Sigmoid colon (tissue), 7 donors: ENCODE measurements around the gene KRT72. TPM values are rescaled to one million over a fixed set of nuclear protein-coding genes. Genes with fewer than 3 reads are reported as not detected.

Source experiments
- DNase-seq: peaks from one replicate; pipeline ENCODE4 v3.0.0-alpha.2; 2019
- H3K27ac ChIP-seq, 4 donors: fragments of 200-600 bp; sonication (generic); one replicate each; pipeline ENCODE4 v1.5.1; 2016 to 2019; ENCODE audit warnings: mild to moderate bottlenecking in 1 of 4
- H3K27me3 ChIP-seq, 3 donors: fragments of 200-600 bp; sonication (generic); one replicate each; pipeline ENCODE4 v1.5.1; 2019; ENCODE audit warnings: mild to moderate bottlenecking in 1 of 3
- H3K36me3 ChIP-seq, 4 donors: fragments of 200-600 bp; sonication (generic); one replicate each; pipeline ENCODE4 v1.5.1; 2016 to 2019
- H3K4me1 ChIP-seq, 4 donors: fragments of 200-600 bp; sonication (generic); one replicate each; pipeline ENCODE4 v1.5.1; 2017 to 2019
- H3K4me3 ChIP-seq, 4 donors: fragments of 200-600 bp; sonication (generic); one replicate each; pipeline ENCODE4 v1.5.1; 2017 to 2019; ENCODE audit warnings: mild to moderate bottlenecking in 2 of 4, moderate library complexity in 1 of 4
- H3K9me3 ChIP-seq, 4 donors: fragments of 200-600 bp in 3 of 4; sonication (generic) in 3 of 4; one replicate each; pipeline versions ENCODE4 v1.5.1 to v1.6.1; 2013 to 2019
- EP300 ChIP-seq, 4 donors: sonication (generic); formaldehyde crosslinking; IDR thresholded peaks; one replicate each; pipeline ENCODE4 v1.6.1; 2017; ENCODE audit warnings: antibody characterized with exemption in 4 of 4
- POLR2A ChIP-seq, 2 donors: fragments of 450-650 bp; IDR thresholded peaks; one replicate each; pipeline ENCODE4 v1.6.1; 2016; ENCODE audit warnings: antibody characterized with exemption in 2 of 2, mild to moderate bottlenecking in 2 of 2, moderate library complexity in 2 of 2
- POLR2AphosphoS5 ChIP-seq, 4 donors: sonication (generic); formaldehyde crosslinking; IDR thresholded peaks; one replicate each; pipeline ENCODE4 v1.6.1; 2017; ENCODE audit warnings: antibody characterized with exemption in 4 of 4
- WGBS, 2 donors: extraction: QIAGEN DNeasy Blood & Tissue Kit; methylation state at CpG; one replicate each; pipeline ENCODE4 v1.1.7; 2013; 5-methylcytosine and 5-hydroxymethylcytosine counted together
- intact Hi-C: fragments of 100-400 bp; cut with DNase I; formaldehyde crosslinking; loops from one replicate; pipeline ENCODE4 v1.15.1; 2023
- polyA plus RNA-seq, 3 donors: library from polyadenylated mRNA; stranded (reverse); fragments of 200-250 nt; gene quantifications; one replicate each; pipeline ENCODE4 v1.2.3, GENCODE V29; 2013
- total RNA-seq, 4 donors: library from RNA; depleted of rRNA; stranded (reverse); fragments of >200 nt; gene quantifications; one replicate each; pipeline ENCODE4 v1.1.0, GENCODE V29; 2016
- TF ChIP-seq, protein P1 (sequence below), 4 experiments: fragments of 450-650 bp in 3 of 4; fragments of 200-600 bp in 1 of 4; IDR thresholded peaks; one replicate each; pipeline ENCODE4 v1.5.1; 2016 to 2019; ENCODE audit warnings: antibody characterized with exemption in 4 of 4, mild to moderate bottlenecking in 3 of 4, moderate library complexity in 2 of 4
- donor health status: healthy with polysubstance abuse.
- donor health status: Bipolar disorder and iron deficiency.
- donor health status: healthy.

KRT72 gene
- total and polyA plus RNA-seq, 7 donors = 0.79 TPM; not detected in 6

DNA sequence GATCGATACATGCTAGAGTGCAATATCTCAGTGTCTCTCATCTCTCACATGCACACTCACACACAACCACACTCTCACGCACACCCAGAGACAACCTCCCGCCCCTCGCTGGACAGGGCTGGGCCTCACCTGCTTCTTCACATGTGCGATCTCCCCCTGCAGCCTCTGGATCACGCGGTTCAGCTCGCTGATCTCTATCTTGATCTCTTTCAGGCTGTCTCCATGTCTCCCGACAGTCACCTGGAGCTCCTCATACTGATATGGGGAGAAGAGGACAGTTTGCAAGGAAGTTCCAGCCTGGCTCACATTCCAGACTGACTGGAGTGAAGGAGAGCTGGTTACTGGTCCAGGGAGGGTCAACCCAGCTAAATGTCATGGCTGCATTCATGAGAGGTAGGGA is 46.3 kb upstream of the KRT72 start:
- H3K27me3 ChIP-seq = no peaks in the 10 kb centered on the region
- 93 to 94% methylated on average over 9 of the region's 9 CpGs for WGBS, 2 donors
- TF ChIP-seq POLR2AphosphoS5 (IDR thresholded peaks at IDR 0.05) = no peak
- TF ChIP-seq EP300 (IDR thresholded peaks at IDR 0.05) = no peak
- no peak for TF ChIP-seq POLR2A (IDR thresholded peaks at IDR 0.05)
- TF ChIP-seq, protein P1, sequence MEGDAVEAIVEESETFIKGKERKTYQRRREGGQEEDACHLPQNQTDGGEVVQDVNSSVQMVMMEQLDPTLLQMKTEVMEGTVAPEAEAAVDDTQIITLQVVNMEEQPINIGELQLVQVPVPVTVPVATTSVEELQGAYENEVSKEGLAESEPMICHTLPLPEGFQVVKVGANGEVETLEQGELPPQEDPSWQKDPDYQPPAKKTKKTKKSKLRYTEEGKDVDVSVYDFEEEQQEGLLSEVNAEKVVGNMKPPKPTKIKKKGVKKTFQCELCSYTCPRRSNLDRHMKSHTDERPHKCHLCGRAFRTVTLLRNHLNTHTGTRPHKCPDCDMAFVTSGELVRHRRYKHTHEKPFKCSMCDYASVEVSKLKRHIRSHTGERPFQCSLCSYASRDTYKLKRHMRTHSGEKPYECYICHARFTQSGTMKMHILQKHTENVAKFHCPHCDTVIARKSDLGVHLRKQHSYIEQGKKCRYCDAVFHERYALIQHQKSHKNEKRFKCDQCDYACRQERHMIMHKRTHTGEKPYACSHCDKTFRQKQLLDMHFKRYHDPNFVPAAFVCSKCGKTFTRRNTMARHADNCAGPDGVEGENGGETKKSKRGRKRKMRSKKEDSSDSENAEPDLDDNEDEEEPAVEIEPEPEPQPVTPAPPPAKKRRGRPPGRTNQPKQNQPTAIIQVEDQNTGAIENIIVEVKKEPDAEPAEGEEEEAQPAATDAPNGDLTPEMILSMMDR (IDR thresholded peaks at IDR 0.05) = no peak
- intact Hi-C loops = no loop called here
- no peak overlapping the region for H3K27ac ChIP-seq
- no peak for DNase-seq
- peaks cover 0 to 14% (median 12%) of the 10 kb centered on the region in 4 donors for H3K4me1 ChIP-seq
- no peaks in the 10 kb centered on the region for H3K9me3 ChIP-seq
- no peaks in the 10 kb centered on the region for H3K36me3 ChIP-seq
- no peak overlapping the region for H3K4me3 ChIP-seq

DNA sequence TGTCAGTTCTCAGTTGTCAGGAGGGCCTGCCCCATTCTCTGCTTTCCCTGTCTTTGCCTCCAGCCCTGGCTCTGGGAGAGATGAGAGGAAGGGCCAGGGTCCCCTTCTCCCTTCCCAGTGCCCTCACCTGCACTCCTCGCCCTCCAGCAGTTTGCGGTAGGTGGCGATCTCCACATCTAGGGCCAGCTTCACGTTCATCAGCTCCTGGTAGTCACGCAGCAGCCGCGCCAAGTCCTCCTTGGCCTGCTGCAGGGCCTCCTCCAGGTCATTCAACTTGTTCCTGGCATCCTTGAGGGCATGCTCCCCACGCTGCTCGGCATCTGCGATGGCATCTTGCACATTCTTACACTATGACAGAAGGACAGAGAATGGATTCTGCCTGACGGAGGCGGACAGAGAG is 45.4 kb upstream of the KRT72 start:
- Histone ChIP-seq H3K27ac (no peak overlapping the region), H3K27me3 (peaks cover 0 to 5% (median 0%) of the 10 kb centered on the region in 3 donors), H3K4me3 (no peak overlapping the region), H3K9me3 (no peaks in the 10 kb centered on the region), H3K36me3 (no peaks in the 10 kb centered on the region), H3K4me1 (peaks cover 0 to 14% (median 12%) of the 10 kb centered on the region in 4 donors)
- TF ChIP-seq, protein P1 (IDR thresholded peaks at IDR 0.05) = no peak
- no peak for TF ChIP-seq POLR2AphosphoS5 (IDR thresholded peaks at IDR 0.05)
- no peak for TF ChIP-seq EP300 (IDR thresholded peaks at IDR 0.05)
- no peak for TF ChIP-seq POLR2A (IDR thresholded peaks at IDR 0.05)
- intact Hi-C loops = no loop called here
- no peak for DNase-seq
- 92% methylated on average over 12 of the region's 12 CpGs for WGBS, 2 donors

DNA sequence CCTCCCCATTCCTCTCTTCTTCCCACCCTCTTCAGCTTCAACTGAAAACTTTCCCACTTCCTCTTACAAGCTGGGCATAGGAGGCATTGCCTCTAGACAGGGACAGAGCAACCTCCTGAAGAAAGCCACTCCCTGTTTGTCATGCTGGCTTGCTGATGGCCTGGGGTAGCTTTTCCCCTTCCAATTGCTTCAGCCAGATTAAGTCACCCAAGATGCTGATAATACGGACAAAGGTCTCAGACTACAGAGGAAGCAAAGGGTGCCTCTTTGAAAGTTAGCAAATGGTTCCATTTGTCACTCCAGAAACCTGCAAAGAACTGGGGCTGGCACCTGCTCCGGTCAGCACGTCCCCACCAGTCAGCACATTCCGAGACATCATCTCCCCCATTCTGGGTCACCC is 44.7 kb upstream of the KRT72 start:
- TF ChIP-seq POLR2A (IDR thresholded peaks at IDR 0.05) = no peak
- TF ChIP-seq, protein P1 (IDR thresholded peaks at IDR 0.05) = no peak
- no peak for TF ChIP-seq EP300 (IDR thresholded peaks at IDR 0.05)
- TF ChIP-seq POLR2AphosphoS5 (IDR thresholded peaks at IDR 0.05) = no peak
- H3K27me3 ChIP-seq = peaks cover 0 to 8% (median 0%) of the 10 kb centered on the region in 3 donors
- no peak overlapping the region for H3K27ac ChIP-seq
- H3K36me3 ChIP-seq = no peaks in the 10 kb centered on the region
- peaks cover 0 to 10% (median 8%) of the 10 kb centered on the region in 4 donors for H3K4me1 ChIP-seq
- no peak for DNase-seq
- H3K4me3 ChIP-seq = no peak overlapping the region
- H3K9me3 ChIP-seq = no peaks in the 10 kb centered on the region
- 78 to 79% methylated on average over 4 of the region's 4 CpGs for WGBS, 2 donors
- intact Hi-C loops = no loop called here

- intact Hi-C loops = no loop called here
- H3K4me3 ChIP-seq = no peak overlapping the region
- no peaks in the 10 kb centered on the region for H3K36me3 ChIP-seq
- no peak for DNase-seq
- no peak overlapping the region for H3K27ac ChIP-seq
- peaks cover 0 to 8% (median 0%) of the 10 kb centered on the region in 3 donors for H3K27me3 ChIP-seq
- TF ChIP-seq POLR2A (IDR thresholded peaks at IDR 0.05) = no peak
- no peak for TF ChIP-seq EP300 (IDR thresholded peaks at IDR 0.05)
- TF ChIP-seq, protein P1 (IDR thresholded peaks at IDR 0.05) = no peak
- no peak for TF ChIP-seq POLR2AphosphoS5 (IDR thresholded peaks at IDR 0.05)
- H3K4me1 ChIP-seq = peaks cover 0 to 3% (median 1%) of the 10 kb centered on the region in 4 donors
- 74 to 84% methylated on average over 7 of the region's 7 CpGs for WGBS, 2 donors
- no peaks in the 10 kb centered on the region for H3K9me3 ChIP-seq
Observed at GRCh38 chr12:52645120-52645761, 44.0 kb upstream of the KRT72 start.

DNA sequence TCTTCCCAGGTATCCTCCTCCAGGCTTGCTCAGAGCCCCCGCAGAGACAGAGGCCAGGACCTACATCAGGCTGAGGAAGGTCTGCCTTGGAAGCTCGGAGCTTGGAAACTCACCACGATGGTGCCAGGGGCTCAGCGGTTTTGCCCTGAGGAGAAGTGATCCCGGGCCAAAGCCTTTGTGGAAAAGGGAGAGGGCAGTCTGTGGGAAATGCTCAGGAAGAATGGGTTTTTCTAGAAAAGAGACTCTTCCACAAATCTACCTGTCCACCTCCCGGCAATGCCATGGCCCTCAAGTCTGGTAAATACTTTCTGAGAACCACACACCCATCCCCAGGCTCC is 42.8 kb upstream of the KRT72 start:
- no peaks in the 10 kb centered on the region for H3K4me1 ChIP-seq
- H3K27ac ChIP-seq = no peak overlapping the region
- H3K9me3 ChIP-seq = no peaks in the 10 kb centered on the region
- H3K4me3 ChIP-seq = no peak overlapping the region
- TF ChIP-seq EP300 (IDR thresholded peaks at IDR 0.05) (no peak), POLR2AphosphoS5 (IDR thresholded peaks at IDR 0.05) (no peak), POLR2A (IDR thresholded peaks at IDR 0.05) (no peak)
- TF ChIP-seq, protein P1 (IDR thresholded peaks at IDR 0.05) = no peak
- H3K36me3 ChIP-seq = no peaks in the 10 kb centered on the region
- DNase-seq = no peak
- 92 to 96% methylated on average over 6 of the region's 6 CpGs for WGBS, 2 donors
- intact Hi-C loops = no loop called here
- H3K27me3 ChIP-seq = peaks cover 0 to 10% (median 0%) of the 10 kb centered on the region in 3 donors
